ENCODE results near the gene HBG1. TPM values are rescaled to one million over a fixed set of nuclear protein-coding genes. Genes with fewer than 3 reads are reported as not detected.

The HBG1 gene
- total RNA-seq, 4 donors from 2014 or later, result not detected

DNA sequence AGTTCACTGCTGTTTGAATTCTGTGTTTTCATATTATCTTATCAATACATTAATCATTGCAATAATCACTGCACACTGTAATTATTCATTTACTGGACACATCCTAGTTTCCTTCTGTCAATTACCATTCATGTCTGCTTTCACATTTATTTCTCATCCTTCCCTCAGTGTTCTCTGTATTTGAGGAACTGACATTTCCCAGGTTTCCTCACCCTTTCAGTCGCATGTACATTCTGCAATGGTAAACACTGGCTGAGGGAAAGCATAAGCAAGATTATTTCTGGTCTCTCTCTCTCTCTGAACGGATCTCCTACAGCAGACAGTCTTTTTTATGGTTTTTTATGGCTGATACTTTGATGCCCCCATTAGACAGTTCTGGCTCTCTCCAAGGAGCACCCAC lies 11.2 kb downstream of the HBG1 start:
- no peak for ATAC-seq (ENCODE audit: low FRiP score)

GRCh38 chr11:5237420-5237819 lies 12.2 kb downstream of the HBG1 start:
- no peak for DNase-seq (ENCODE audit: low spot score)
- no peak for TF ChIP-seq CTCF (IDR thresholded peaks at IDR 0.05)

More for the DNA sequence above, 11.2 kb downstream of the HBG1 start:
- no peak for TF ChIP-seq CTCF (IDR thresholded peaks at IDR 0.05)
- no peak for DNase-seq (ENCODE audit: low spot score)

DNA sequence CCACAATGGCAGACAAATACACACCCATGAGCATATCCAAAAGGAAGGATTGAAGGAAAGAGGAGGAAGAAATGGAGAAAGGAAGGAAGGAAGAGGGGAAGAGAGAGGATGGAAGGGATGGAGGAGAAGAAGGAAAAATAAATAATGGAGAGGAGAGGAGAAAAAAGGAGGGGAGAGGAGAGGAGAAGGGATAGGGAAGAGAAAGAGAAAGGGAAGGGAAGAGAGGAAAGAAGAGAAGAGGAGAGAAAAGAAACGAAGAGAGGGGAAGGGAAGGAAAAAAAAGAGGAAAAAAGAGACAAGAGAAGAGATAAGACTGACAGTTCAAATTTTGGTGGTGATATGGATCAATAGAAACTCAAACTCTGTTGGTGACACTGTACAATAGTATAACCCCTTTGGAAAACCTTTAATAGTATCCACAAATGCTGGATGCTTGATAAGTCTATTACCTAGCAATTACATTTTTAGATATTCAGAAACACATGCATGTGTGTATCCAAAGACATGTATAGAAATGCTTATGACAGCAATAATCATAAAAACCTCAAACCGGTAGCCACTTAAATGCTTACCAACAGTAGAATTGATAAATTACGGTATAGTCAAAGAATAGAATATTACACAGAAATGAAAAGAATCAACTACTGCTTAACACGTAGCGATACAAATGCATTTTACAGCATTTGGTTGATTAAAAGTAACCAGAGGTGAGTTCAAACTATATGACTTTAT lies 14.1 kb downstream of the HBG1 start:
- DNase-seq (ENCODE audit: low spot score) (no peak), ATAC-seq (ENCODE audit: low FRiP score) (no peak)
- TF ChIP-seq CTCF (IDR thresholded peaks at IDR 0.05), result no peak

More at GRCh38 chr11:5237420-5237819, 12.2 kb downstream of the HBG1 start:
- no peak for ATAC-seq (ENCODE audit: low FRiP score)

DNA sequence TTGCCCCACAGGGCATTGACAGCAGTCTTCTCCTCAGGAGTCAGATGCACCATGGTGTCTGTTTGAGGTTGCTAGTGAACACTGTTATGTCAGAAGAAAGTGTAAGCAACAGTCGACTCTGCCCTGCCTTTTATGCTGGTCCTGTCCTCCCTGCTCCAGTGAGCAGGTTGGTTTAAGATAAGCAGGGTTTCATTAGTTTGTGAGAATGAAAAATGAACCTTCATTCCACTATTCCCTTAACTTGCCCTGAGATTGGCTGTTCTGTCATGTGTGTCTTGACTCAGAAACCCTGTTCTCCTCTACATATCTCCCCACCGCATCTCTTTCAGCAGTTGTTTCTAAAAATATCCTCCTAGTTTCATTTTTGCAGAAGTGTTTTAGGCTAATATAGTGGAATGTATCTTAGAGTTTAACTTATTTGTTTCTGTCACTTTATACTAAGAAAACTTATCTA lies 15.2 kb downstream of the HBG1 start, which contains the start of gene HBD:
HBD (minus strand) TSS at position 103 of the 454 bp plus-strand sequence; CDS start at position 53, 50 bp downstream.
- DNase-seq (ENCODE audit: low spot score) (no peak), ATAC-seq (ENCODE audit: low FRiP score) (no peak)
- no peak for TF ChIP-seq CTCF (IDR thresholded peaks at IDR 0.05)

GRCh38 chr11:5233307-5233706 lies 16.4 kb downstream of the HBG1 start:
- DNase-seq (ENCODE audit: low spot score) (no peak), ATAC-seq (ENCODE audit: low FRiP score) (no peak)
- no peak for TF ChIP-seq CTCF (IDR thresholded peaks at IDR 0.05)

GRCh38 chr11:5232821-5233220 lies 16.8 kb downstream of the HBG1 start:
- ATAC-seq (ENCODE audit: low FRiP score) (no peak), DNase-seq (ENCODE audit: low spot score) (no peak)
- TF ChIP-seq CTCF (IDR thresholded peaks at IDR 0.05), result no peak

DNA sequence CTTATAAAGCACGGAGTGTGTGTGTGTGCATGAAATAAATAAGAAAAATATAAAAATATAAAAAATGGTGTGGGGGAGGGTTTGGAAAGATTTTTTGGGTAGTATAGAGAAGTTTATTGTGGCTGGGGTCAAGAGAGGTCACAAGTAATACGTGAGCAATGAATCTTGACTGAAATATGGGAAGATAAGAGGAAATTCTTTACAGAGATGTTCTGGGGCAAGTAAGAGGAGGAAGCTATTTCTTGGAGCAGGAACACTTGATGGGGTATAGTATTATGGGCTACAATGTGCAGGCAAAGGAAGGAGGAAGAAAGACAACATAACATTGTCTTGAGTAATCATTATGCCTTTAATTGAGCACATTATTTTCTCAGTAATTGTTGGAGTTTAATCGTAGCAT lies 17.5 kb downstream of the HBG1 start:
- DNase-seq (ENCODE audit: low spot score) (no peak), ATAC-seq (ENCODE audit: low FRiP score) (no peak)
- TF ChIP-seq CTCF (IDR thresholded peaks at IDR 0.05), result no peak

Measured in omental fat pad (tissue), 4 donors.